Pancreas (tissue), 10 donors: ENCODE measurements around the gene PRICKLE2. TPM values are rescaled to one million over a fixed set of nuclear protein-coding genes. Genes with fewer than 3 reads are reported as not detected.

Experiments used
- ATAC-seq, 4 donors: fragments of 200-7000 bp; cut with Tn5 transposase; one replicate each; pipeline versions ENCODE4 v1.8.0 to v1.9.1; 2020; ENCODE audit warnings: mild to moderate bottlenecking in 4 of 4, moderate library complexity in 4 of 4
- DNase-seq, 6 donors: peaks; one replicate each; pipeline ENCODE4 v3.0.0-alpha.2; 2020
- FAIRE-seq: peaks from 2 replicates; lab custom pipeline; 2012; peaks lifted over from hg19 to GRCh38; lab: Jason Lieb, UNC
- H3K27ac ChIP-seq, 4 donors: fragments of 200-600 bp; sonication (generic); 1 replicate in 3 of 4; 2 replicates in 1 of 4; pipeline versions ENCODE4 v1.5.0 to v1.8.0; 2020
- H3K27me3 ChIP-seq, 4 donors: fragments of 200-600 bp; one replicate each; pipeline ENCODE4 v1.8.0; 2021
- H3K36me3 ChIP-seq, 3 donors: fragments of 200-600 bp; sonication (generic) in 1 of 3; one replicate each; pipeline versions ENCODE4 v1.5.0 to v1.8.0; 2020 to 2021
- H3K4me1 ChIP-seq, 3 donors: fragments of 200-600 bp; one replicate each; pipeline ENCODE4 v1.8.0; 2021
- H3K4me3 ChIP-seq, 4 donors: fragments of 200-600 bp; sonication (generic) in 2 of 4; one replicate each; pipeline versions ENCODE4 v1.5.0 to v1.8.0; 2020 to 2021
- H3K9me3 ChIP-seq, 4 donors: fragments of 200-600 bp; one replicate each; pipeline ENCODE4 v1.8.0; 2021
- CTCF ChIP-seq, 4 donors: fragments of 200-600 bp; sonication (generic) in 3 of 4; IDR thresholded peaks; one replicate each; pipeline versions ENCODE4 v1.5.0 to v1.8.0; 2021; ENCODE audit warnings: antibody characterized with exemption in 4 of 4
- WGBS, 2 donors: extraction: QIAGEN DNeasy Blood & Tissue Kit; methylation state at CpG; one replicate each; pipeline ENCODE4 v1.1.7; 2013; 5-methylcytosine and 5-hydroxymethylcytosine counted together
- intact Hi-C, 3 donors: fragments of 100-400 bp; cut with DNase I; formaldehyde crosslinking; loops; one replicate each; pipeline versions ENCODE4 v1.11.1 to v1.14.2; 2022
- polyA plus RNA-seq, 2 donors: library from polyadenylated mRNA; stranded (reverse); fragments of 200-250 nt; gene quantifications; one replicate each; pipeline ENCODE4 v1.2.3, GENCODE V29; 2013
- total RNA-seq, 6 donors: library from RNA; stranded (reverse); fragmentation: NEBNext Ultra II Directional in 4 of 6; extraction: Animal tissue kit (Norgen Biotek cat#: 25700) in 4 of 6; gene quantifications; one replicate each; pipeline versions ENCODE4 v1.2.1 to v1.2.4, GENCODE V29; 2021 to 2023
- donor health status: healthy with polysubstance abuse.
- donor health status: DM: no; HTN: no; CAD: no; lungs with moderate emphysema.
- donor health status: DM: no; HTN: no; CAD: no.
- donor health status: control.
- donor health status: control.
- donor health status: Bipolar disorder and iron deficiency.
- donor health status: DM: yes; HTN: yes; CAD: no.
- donor health status: DM: no; HTN: no; CAD: no.
- donor health status: DM: no; HTN: no; CAD: no.
- donor health status: DM: yes; HTN: yes; CAD: no.

The PRICKLE2 gene
- total and polyA plus RNA-seq, 8 donors, result 1.5 to 13.9 (median 7.2) TPM

- Histone ChIP-seq H3K9me3 (no peaks in the 10 kb centered on the region), H3K27ac (no peak overlapping the region), H3K4me3 (no peak overlapping the region), H3K36me3 (no peaks in the 10 kb centered on the region), H3K4me1 (no peaks in the 10 kb centered on the region), H3K27me3 (no peaks in the 10 kb centered on the region)
- no peak for FAIRE-seq
- no peak for ATAC-seq
- 86 to 87% methylated on average over 4 of the region's 4 CpGs for WGBS, 2 donors
- no peak for DNase-seq
- TF ChIP-seq CTCF (IDR thresholded peaks at IDR 0.05), result no peak
- intact Hi-C loops, result no loop called here
These were observed 35.2 kb upstream of the PRICKLE2 start for GRCh38 chr3:64260431-64260830.

- DNase-seq (no peak), FAIRE-seq (no peak), ATAC-seq (no peak)
- no peaks in the 10 kb centered on the region for H3K36me3 ChIP-seq
- intact Hi-C loops, result no loop called here
- WGBS, 2 donors, result 81 to 95% methylated on average over 2 of the region's 2 CpGs
- no peak overlapping the region for H3K4me3 ChIP-seq
- H3K4me1 ChIP-seq, result no peaks in the 10 kb centered on the region
- H3K27ac ChIP-seq, result no peak overlapping the region
- no peaks in the 10 kb centered on the region for H3K27me3 ChIP-seq
- H3K9me3 ChIP-seq, result no peaks in the 10 kb centered on the region
- TF ChIP-seq CTCF (IDR thresholded peaks at IDR 0.05), result no peak
These were observed 34.4 kb upstream of the PRICKLE2 start for GRCh38 chr3:64259636-64260035.

- H3K4me1 ChIP-seq, result no peaks in the 10 kb centered on the region
- H3K27me3 ChIP-seq, result no peaks in the 10 kb centered on the region
- ATAC-seq, result no peak
- FAIRE-seq, result no peak
- DNase-seq, result no peak
- no peak overlapping the region for H3K27ac ChIP-seq
- H3K36me3 ChIP-seq, result no peaks in the 10 kb centered on the region
- no peak overlapping the region for H3K4me3 ChIP-seq
- intact Hi-C loops, result no loop called here
- TF ChIP-seq CTCF (IDR thresholded peaks at IDR 0.05), result no peak
- H3K9me3 ChIP-seq, result no peaks in the 10 kb centered on the region
These were observed 32.0 kb upstream of the PRICKLE2 start for GRCh38 chr3:64257100-64257755.

- no peaks in the 10 kb centered on the region for H3K27me3 ChIP-seq
- 79 to 85% methylated on average over 5 of the region's 5 CpGs for WGBS, 2 donors
- no peak for TF ChIP-seq CTCF (IDR thresholded peaks at IDR 0.05)
- intact Hi-C loops, result no loop called here
- no peak for FAIRE-seq
- H3K9me3 ChIP-seq, result no peaks in the 10 kb centered on the region
- H3K4me3 ChIP-seq, result no peak overlapping the region
- H3K4me1 ChIP-seq, result no peaks in the 10 kb centered on the region
- ATAC-seq, result no peak
- DNase-seq, result no peak
- no peaks in the 10 kb centered on the region for H3K36me3 ChIP-seq
- no peak overlapping the region for H3K27ac ChIP-seq
These were observed 30.6 kb upstream of the PRICKLE2 start for GRCh38 chr3:64255741-64256340.

- Histone ChIP-seq H3K9me3 (no peaks in the 10 kb centered on the region), H3K4me1 (no peaks in the 10 kb centered on the region), H3K36me3 (no peaks in the 10 kb centered on the region), H3K27me3 (no peaks in the 10 kb centered on the region), H3K4me3 (no peak overlapping the region), H3K27ac (no peak overlapping the region)
- 84 to 97% methylated on average over 2 of the region's 2 CpGs for WGBS, 2 donors
- FAIRE-seq, result no peak
- no peak for ATAC-seq
- intact Hi-C loops, result no loop called here
- no peak for DNase-seq
- no peak for TF ChIP-seq CTCF (IDR thresholded peaks at IDR 0.05)
These were observed 29.2 kb upstream of the PRICKLE2 start for GRCh38 chr3:64254443-64254842.
